Caco-2 (cell line): ENCODE results near the gene TMED4. TPM values are rescaled to one million over a fixed set of nuclear protein-coding genes. Genes with fewer than 3 reads are reported as not detected.
A peak's percentile ranks its signal among the peaks of the same experiment; 100 is the strongest.

Source experiments
- BruUV-seq: library from RNA; stranded (reverse); fragments of 400-500 nt; replicated peaks from 2 replicates; lab custom pipeline; 2021; lab: Mats Ljungman, UMichigan
- CTCF ChIA-PET: fragments of 300-600 bp; sonication (Branson Sonifier 250); formaldehyde crosslinking; loops from one replicate; lab custom pipeline; 2022; ENCODE audit warnings: antibody characterized with exemption; lab: Charles Lee
- POLR2A ChIA-PET: fragments of 300-600 bp; sonication (Branson Sonifier 250); formaldehyde crosslinking; loops from one replicate; lab custom pipeline; 2022; ENCODE audit warnings: antibody characterized with exemption; lab: Charles Lee
- DNase-seq, 2 experiments: peaks; one replicate each; pipeline versions ENCODE4 v3.0.0 to v3.0.0-alpha.2; 2020 to 2022
- H3K27me3 ChIP-seq: replicated peaks from 2 replicates; pipeline ENCODE4 v1.6.0; 2011; ENCODE audit warnings: low read length; ENCODE audit not compliant: control insufficient read depth, insufficient read depth
- H3K36me3 ChIP-seq: 2 replicates; pipeline ENCODE4 v1.5.1; 2011; ENCODE audit warnings: low read length; ENCODE audit not compliant: control insufficient read depth, insufficient read depth
- H3K4me1 ChIP-seq: fragments of 250-450 bp; sonication (Bioruptor Pico); 2 replicates; pipeline ENCODE4 v1.5.1; 2020; ENCODE audit warnings: mild to moderate bottlenecking
- H3K4me3 ChIP-seq: 2 replicates; pipeline ENCODE4 v1.5.1; 2011; ENCODE audit warnings: low read depth, mild to moderate bottlenecking, control low read depth, low read length
- H3K9me3 ChIP-seq: fragments of 250-450 bp; sonication (Bioruptor Pico); 2 replicates; pipeline ENCODE4 v1.5.1; 2020; ENCODE audit warnings: mild to moderate bottlenecking, moderate library complexity
- H3K27ac Mint-ChIP-seq: one replicate; pipeline ENCODE4 v1.8.0; 2022; ENCODE audit warnings: mixed read lengths; ENCODE audit not compliant: unreplicated experiment
- H3K27me3 Mint-ChIP-seq: one replicate; pipeline ENCODE4 v1.8.0; 2022; ENCODE audit warnings: mixed read lengths; ENCODE audit not compliant: insufficient read depth, unreplicated experiment
- H3K36me3 Mint-ChIP-seq: one replicate; pipeline ENCODE4 v1.8.0; 2022; ENCODE audit warnings: mild to moderate bottlenecking, mixed read lengths; ENCODE audit not compliant: insufficient read depth, unreplicated experiment
- H3K4me1 Mint-ChIP-seq: one replicate; pipeline ENCODE4 v1.8.0; 2022; ENCODE audit warnings: low read depth, mixed read lengths; ENCODE audit not compliant: unreplicated experiment
- H3K4me3 Mint-ChIP-seq: one replicate; pipeline ENCODE4 v1.8.0; 2022; ENCODE audit warnings: mild to moderate bottlenecking, moderate library complexity, mixed read lengths; ENCODE audit not compliant: unreplicated experiment
- H3K9me3 Mint-ChIP-seq: one replicate; pipeline ENCODE4 v1.8.0; 2022; ENCODE audit warnings: mixed read lengths; ENCODE audit not compliant: unreplicated experiment
- CTCF ChIP-seq, 2 experiments: fragments of 200-600 bp in 1 of 2; IDR thresholded peaks; 1 replicate in 1 of 2; 2 replicates in 1 of 2; pipeline versions ENCODE4 v1.5.1 to v1.8.0; 2011 to 2022; ENCODE audit warnings: antibody characterized with exemption in 1 of 2, control low read depth in 1 of 2, inconsistent platforms in 1 of 2, low read depth in 1 of 2, low read length in 1 of 2, mild to moderate bottlenecking in 1 of 2, moderate library complexity in 1 of 2; ENCODE audit not compliant: insufficient read depth in 1 of 2, severe bottlenecking in 1 of 2, unreplicated experiment in 1 of 2
- intact Hi-C: fragments of 100-400 bp; cut with micrococcal nuclease; formaldehyde crosslinking; loops from one replicate; pipeline ENCODE4 v1.10.0; 2022; ENCODE audit not compliant: unreplicated experiment
- total RNA-seq: library from RNA; stranded (reverse); gene quantifications from 2 replicates; pipeline ENCODE4 v1.2.3, GENCODE V29; 2022

The TMED4 gene
- total RNA-seq, 1 experiment from 2014 or later = 96.6 TPM

- ChIA-PET CTCF (no interaction called here), POLR2A (no interaction called here)
- no peak for TF ChIP-seq CTCF (IDR thresholded peaks at IDR 0.05; ENCODE audit: insufficient read depth in 1 of 2, low read depth in 1 of 2, low read length in 1 of 2, severe bottlenecking in 1 of 2, unreplicated experiment in 1 of 2)
- H3K4me3 ChIP-seq = no peak overlapping the region
- Mint-ChIP-seq H3K4me3 (no peak overlapping the region), H3K4me1 (peaks cover 39% of the 10 kb centered on the region), H3K36me3 (peaks cover 25% of the 10 kb centered on the region), H3K27ac (peak overlapping the region; percentile 93), H3K9me3 (no peaks in the 10 kb centered on the region), H3K27me3 (no peaks in the 10 kb centered on the region)
- no peak for DNase-seq
- intact Hi-C loops = no loop called here
- peaks cover 56% of the 10 kb centered on the region for H3K4me1 ChIP-seq
- H3K27me3 ChIP-seq = no peaks in the 10 kb centered on the region
- no peaks in the 10 kb centered on the region for H3K9me3 ChIP-seq
- no TSS peak for BruUV-seq
- no peaks in the 10 kb centered on the region for H3K36me3 ChIP-seq
Observed at GRCh38 chr7:44615793-44616192, 33.8 kb upstream of the TMED4 start.

DNA sequence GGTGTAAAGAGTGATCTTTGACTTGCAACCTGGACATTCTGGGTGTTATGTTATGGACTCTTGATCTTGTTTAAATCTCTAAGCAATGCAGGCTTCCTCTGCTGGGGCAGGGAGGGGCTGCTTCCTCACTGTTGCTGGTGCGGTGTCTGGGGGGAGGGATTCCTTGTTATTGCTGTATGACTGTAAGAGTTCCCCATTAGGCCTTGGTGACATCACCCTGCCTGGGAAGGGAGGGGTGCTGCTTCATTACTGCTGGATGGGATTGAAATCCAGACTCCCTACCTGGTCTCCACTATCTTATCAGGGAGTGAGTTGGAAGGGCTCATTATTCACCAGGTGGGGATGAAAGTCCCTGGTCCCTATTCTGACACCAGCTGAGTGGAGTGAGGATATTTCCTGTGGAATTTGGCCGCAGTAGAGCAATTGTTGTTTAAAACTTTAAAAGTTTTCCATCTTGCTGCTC is 33.1 kb upstream of the TMED4 start:
- peaks cover 54% of the 10 kb centered on the region for H3K4me1 ChIP-seq
- H3K4me3 ChIP-seq = no peak overlapping the region
- peak overlapping the region; percentile 39 for H3K4me3 Mint-ChIP-seq
- intact Hi-C loops = no loop called here
- no peaks in the 10 kb centered on the region for H3K9me3 Mint-ChIP-seq
- peak overlapping the region; percentile 93 for H3K27ac Mint-ChIP-seq
- H3K27me3 Mint-ChIP-seq = no peaks in the 10 kb centered on the region
- no peaks in the 10 kb centered on the region for H3K36me3 ChIP-seq
- no TSS peak for BruUV-seq
- peak; percentile 44 to 85 for DNase-seq
- peaks cover 39% of the 10 kb centered on the region for H3K4me1 Mint-ChIP-seq
- H3K27me3 ChIP-seq = no peaks in the 10 kb centered on the region
- H3K9me3 ChIP-seq = no peaks in the 10 kb centered on the region
- CTCF ChIA-PET = no interaction called here
- peaks cover 24% of the 10 kb centered on the region for H3K36me3 Mint-ChIP-seq
- POLR2A ChIA-PET = no interaction called here
- no peak for TF ChIP-seq CTCF (IDR thresholded peaks at IDR 0.05; ENCODE audit: insufficient read depth in 1 of 2, low read depth in 1 of 2, low read length in 1 of 2, severe bottlenecking in 1 of 2, unreplicated experiment in 1 of 2)

DNA sequence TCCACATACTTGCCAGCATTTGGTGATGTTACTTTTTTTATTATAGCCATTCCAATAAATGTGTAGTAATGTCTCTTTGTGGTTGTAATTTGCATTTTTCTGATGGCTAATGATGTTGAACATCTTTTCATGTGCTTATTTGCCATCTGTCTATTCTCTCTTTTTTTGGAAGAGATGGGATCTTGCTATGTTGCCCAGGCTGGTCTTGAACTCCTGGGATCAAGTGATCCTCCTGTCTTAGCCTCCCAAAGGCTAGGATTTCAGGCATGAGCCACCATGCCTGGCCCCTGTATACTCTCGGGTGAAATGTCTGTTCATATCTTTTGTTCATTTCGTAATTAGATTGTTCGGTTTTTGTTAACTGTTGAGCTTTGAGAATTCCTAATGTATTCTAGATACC is 27.8 kb upstream of the TMED4 start:
- no peak for DNase-seq
- Mint-ChIP-seq H3K4me3 (no peak overlapping the region), H3K36me3 (peaks cover 41% of the 10 kb centered on the region), H3K27me3 (no peaks in the 10 kb centered on the region), H3K9me3 (no peaks in the 10 kb centered on the region), H3K27ac (no peak overlapping the region), H3K4me1 (peaks cover 27% of the 10 kb centered on the region)
- peaks cover 23% of the 10 kb centered on the region for H3K4me1 ChIP-seq
- H3K9me3 ChIP-seq = no peaks in the 10 kb centered on the region
- H3K36me3 ChIP-seq = no peaks in the 10 kb centered on the region
- no peak overlapping the region for H3K4me3 ChIP-seq
- no TSS peak for BruUV-seq
- no peak for TF ChIP-seq CTCF (IDR thresholded peaks at IDR 0.05; ENCODE audit: insufficient read depth in 1 of 2, low read depth in 1 of 2, low read length in 1 of 2, severe bottlenecking in 1 of 2, unreplicated experiment in 1 of 2)
- H3K27me3 ChIP-seq = no peaks in the 10 kb centered on the region
- intact Hi-C loops = loop anchor here (5.0 kb wide), 1 partner anchor 187 kb away; the partner anchor contains the start of gene PPIA
- ChIA-PET POLR2A (interaction anchor here (0.7 kb wide), 1 partner anchor 329 kb away, joined by 3 read pairs; no protein-coding TSS in a partner anchor), CTCF (no interaction called here)
